Mucosa of rectum (tissue), 2 donors: Measurements from ENCODE around the gene ACTR5.
"Not testable (repeated sequence)": the region's sequence is repeated elsewhere in the genome, so short reads cannot be mapped to it uniquely, and the experiment has no call there.

Experiments used
- H3K27ac ChIP-seq, 2 donors: one replicate each; pipeline ENCODE4 v1.7.0; 2013; ENCODE audit warnings: inconsistent platforms in 2 of 2, low read depth in 2 of 2, low read length in 2 of 2
- H3K27me3 ChIP-seq, 2 donors: one replicate each; pipeline ENCODE4 v1.7.0; 2013; ENCODE audit warnings: low read length in 2 of 2; ENCODE audit not compliant: control insufficient read depth in 2 of 2, insufficient read depth in 2 of 2
- H3K36me3 ChIP-seq, 2 donors: one replicate each; pipeline ENCODE4 v1.7.0; 2013; ENCODE audit warnings: low read length in 2 of 2; ENCODE audit not compliant: control insufficient read depth in 2 of 2, insufficient read depth in 2 of 2
- H3K4me1 ChIP-seq, 2 donors: one replicate each; pipeline ENCODE4 v1.7.0; 2013; ENCODE audit warnings: low read length in 2 of 2, mild to moderate bottlenecking in 1 of 2; ENCODE audit not compliant: control insufficient read depth in 2 of 2, insufficient read depth in 2 of 2
- H3K4me3 ChIP-seq, 2 donors: one replicate each; pipeline ENCODE4 v1.7.0; 2013; ENCODE audit warnings: low read length in 2 of 2
- H3K9ac ChIP-seq, 2 donors: one replicate each; pipeline ENCODE4 v1.7.0; 2013; ENCODE audit warnings: low read length in 2 of 2, low read depth in 1 of 2, mild to moderate bottlenecking in 1 of 2
- H3K9me3 ChIP-seq, 2 donors: one replicate each; pipeline ENCODE4 v1.7.0; 2013; ENCODE audit warnings: low read length in 2 of 2; ENCODE audit not compliant: control insufficient read depth in 2 of 2
- donor health status: healthy.
- donor health status: Normal muscosa, but diverticular disease.

ACTR5 gene

DNA sequence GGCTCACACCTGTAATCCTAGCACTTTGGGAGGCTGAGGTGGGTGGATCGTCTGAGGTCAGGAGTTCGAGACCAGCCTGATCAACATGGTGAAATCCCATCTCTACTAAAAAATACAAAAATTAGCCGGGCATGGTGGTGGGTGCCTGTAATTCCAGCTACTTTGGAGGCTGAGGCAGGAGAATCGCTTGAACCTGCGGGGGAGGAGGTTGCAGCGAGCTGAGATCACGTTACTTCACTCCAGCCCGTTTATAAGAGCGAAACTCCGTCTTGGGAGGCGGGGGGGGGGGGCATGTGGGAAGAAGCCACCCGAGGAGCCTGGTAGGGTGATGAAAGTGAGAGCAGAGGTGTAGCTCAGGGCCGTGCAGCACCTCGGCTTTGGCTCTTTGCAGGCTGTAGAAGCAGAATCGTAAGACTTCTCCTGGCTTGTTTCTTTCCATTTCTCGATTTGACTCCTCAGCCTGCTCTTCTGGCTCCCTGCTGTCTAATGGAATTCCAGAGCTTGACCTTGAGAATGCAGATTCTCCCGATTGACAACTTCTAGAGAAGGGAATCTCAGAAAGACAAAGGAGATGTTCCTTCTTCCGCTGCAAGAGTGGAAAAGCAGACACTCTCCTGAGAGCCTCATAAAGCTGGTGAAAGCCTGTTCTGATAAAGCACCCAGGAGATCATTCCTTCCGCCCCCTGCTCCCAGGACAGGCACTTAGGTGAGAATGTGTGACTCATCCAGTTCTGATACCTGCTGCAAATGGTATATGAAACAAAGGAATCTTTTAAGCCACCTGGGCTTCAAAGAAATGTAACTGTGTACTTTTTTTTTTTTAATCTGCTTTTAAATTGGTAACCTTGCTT lies 31.2 kb downstream of the ACTR5 start:
- H3K4me1 ChIP-seq, result no peaks in the 10 kb centered on the region
- H3K36me3 ChIP-seq, result peaks cover under 1 to 4% of the 10 kb centered on the region in 2 donors
- H3K27ac ChIP-seq, result no peak overlapping the region
- peaks cover 0 to 2% of the 10 kb centered on the region in 2 donors for H3K9me3 ChIP-seq
- no peak overlapping the region for H3K9ac ChIP-seq
- no peaks in the 10 kb centered on the region for H3K27me3 ChIP-seq
- H3K4me3 ChIP-seq, result no peak overlapping the region

DNA sequence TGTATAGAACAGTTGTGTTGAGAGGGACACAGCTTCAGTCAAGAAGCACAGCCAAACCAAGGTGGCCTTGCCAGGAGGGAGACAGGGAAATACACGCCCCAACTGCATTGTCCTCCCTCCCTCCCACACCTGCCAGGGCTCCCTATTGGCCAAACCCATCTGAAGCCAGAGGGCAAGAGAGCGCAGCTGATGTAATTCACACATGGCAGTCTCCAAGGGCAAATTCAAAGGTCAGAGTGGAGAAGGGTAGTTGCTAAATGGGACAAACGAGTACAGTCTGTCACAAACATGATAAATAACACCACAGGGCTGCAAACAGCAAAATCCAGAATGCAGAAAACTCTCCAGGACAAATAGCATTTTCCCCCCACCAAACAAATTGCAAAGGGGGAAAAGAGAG lies 34.0 kb downstream of the ACTR5 start:
- no peak overlapping the region for H3K4me3 ChIP-seq
- peaks cover 0 to 2% of the 10 kb centered on the region in 2 donors for H3K9me3 ChIP-seq
- H3K27me3 ChIP-seq, result no peaks in the 10 kb centered on the region
- no peak overlapping the region for H3K9ac ChIP-seq
- H3K27ac ChIP-seq, result no peak overlapping the region
- H3K4me1 ChIP-seq, result no peaks in the 10 kb centered on the region
- H3K36me3 ChIP-seq, result no peaks in the 10 kb centered on the region

DNA sequence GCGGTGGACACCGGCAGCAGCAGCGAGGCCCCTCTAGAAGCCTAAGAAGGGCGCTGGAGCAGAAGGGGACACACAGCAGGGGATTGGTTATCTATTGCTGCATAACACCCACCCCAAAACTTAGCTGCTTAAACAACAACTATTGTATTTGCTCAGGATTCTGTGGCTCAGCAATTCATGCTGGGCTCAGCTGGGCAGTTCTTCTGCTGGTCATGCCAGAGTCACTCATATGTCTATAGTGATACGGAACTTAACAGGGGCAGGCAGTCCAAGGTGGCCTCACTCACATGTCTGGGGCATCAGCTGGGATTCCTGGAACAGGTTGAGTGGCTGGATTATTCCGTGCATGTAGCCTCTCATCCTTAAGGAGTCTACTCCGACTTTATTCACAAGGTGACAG lies 39.6 kb downstream of the ACTR5 start:
- H3K9ac ChIP-seq, result no peak overlapping the region
- H3K9me3 ChIP-seq, result no peaks in the 10 kb centered on the region
- H3K4me3 ChIP-seq, result no peak overlapping the region
- no peak overlapping the region for H3K27ac ChIP-seq
- H3K4me1 ChIP-seq, result no peaks in the 10 kb centered on the region
- H3K36me3 ChIP-seq, result no peaks in the 10 kb centered on the region
- H3K27me3 ChIP-seq, result no peaks in the 10 kb centered on the region

DNA sequence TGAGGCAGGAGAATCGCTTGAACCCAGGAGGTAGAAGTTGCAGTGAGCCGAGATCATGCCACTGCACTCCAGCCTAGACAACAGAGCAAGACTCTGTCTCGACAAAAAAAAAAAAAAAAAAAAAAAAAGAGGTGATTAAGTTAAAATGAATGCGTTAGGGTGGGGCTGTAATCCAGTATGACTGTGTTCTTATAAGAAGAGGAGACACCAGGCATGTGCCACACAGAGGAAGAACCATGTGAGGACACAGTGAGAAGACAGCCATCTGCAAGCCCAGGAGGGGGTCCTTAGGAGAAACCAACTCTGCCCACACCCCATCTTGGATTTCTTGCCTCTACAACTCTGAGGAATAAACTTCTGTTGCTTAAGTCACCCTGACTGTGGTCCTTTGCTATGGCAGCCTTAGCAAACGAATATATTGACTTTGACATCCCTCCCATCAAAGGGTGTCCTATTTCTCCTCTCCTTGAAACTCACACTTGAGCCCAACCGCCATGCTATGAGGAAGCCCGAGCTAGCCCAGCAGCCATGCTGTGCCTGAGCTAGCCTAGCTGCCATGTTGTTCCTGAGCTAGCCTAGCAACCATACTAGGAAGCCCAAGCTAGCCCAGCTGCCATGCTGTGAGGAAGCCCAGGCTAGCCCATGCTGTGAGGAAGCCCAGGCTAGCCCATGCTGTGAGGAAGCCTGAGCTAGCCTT lies 41.4 kb downstream of the ACTR5 start:
- Histone ChIP-seq H3K27ac (no peak overlapping the region), H3K4me1 (no peaks in the 10 kb centered on the region), H3K9me3 (no peaks in the 10 kb centered on the region), H3K36me3 (no peaks in the 10 kb centered on the region), H3K4me3 (no peak overlapping the region), H3K9ac (no peak overlapping the region), H3K27me3 (no peaks in the 10 kb centered on the region)

DNA sequence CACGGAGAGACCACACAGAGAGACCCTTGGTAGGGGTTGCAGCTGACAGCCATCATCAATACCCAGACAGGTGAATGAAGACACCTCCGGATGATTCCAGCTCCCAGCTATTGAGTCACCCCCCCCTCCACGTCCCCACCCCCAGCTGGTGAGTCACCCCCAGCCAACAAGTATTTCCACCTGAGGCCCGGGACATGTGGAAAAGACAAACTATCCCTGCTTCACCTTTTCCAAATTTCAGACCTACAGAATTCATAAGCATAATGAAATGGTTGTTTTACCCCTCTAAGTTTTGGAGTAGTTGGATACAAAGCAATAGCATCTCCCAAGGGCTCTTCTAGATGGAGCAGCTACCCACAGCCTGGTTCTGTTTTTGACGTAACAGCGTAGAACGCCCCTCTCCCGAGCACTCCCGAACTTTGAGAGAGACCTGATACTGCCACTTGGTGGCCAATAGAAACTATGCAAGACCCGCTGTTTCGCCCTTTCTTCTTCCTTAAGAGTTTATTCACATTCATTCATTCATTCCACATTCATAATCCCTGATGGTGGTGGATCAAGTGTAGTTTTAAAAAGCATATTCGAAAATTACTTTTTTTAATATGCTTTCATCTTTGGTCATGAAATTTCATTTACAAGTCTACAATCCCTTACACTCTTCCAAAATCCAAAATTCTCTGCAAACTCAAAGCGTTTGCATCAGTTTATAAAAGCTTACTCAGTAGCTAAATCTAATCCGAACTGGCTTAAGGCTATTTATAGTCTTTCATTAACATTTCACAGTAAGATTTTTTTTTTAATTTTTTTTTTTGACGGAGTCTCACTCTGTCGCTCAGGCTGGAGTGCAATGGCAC lies 42.2 kb downstream of the ACTR5 start:
- H3K9me3 ChIP-seq, result no peaks in the 10 kb centered on the region
- no peaks in the 10 kb centered on the region for H3K27me3 ChIP-seq
- H3K27ac ChIP-seq, result no peak overlapping the region
- no peaks in the 10 kb centered on the region for H3K4me1 ChIP-seq
- no peaks in the 10 kb centered on the region for H3K36me3 ChIP-seq
- no peak overlapping the region for H3K4me3 ChIP-seq
- H3K9ac ChIP-seq, result no peak overlapping the region

DNA sequence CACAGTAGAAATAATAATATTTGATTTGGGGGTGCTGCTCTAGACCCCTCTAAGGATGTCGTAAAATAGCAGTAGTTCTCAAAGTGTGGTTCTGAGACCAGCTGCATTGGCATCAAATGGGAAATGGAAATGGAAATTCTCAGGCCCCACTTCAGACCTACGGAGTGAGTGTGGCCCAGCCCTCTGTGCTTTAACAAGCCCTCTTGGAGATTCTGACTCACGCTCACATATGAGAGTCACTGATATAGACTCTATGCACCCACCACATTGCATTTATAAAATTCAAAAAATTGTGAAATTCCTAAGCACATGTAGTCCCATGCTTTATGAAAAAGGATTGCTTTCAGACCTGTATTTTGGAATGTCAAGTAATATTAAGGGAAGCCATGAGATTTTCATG lies 43.0 kb downstream of the ACTR5 start:
- Histone ChIP-seq H3K4me1 (no peaks in the 10 kb centered on the region), H3K36me3 (no peaks in the 10 kb centered on the region), H3K4me3 (no peak overlapping the region), H3K9ac (no peak overlapping the region), H3K27me3 (no peaks in the 10 kb centered on the region), H3K27ac (no peak overlapping the region), H3K9me3 (no peaks in the 10 kb centered on the region)

DNA sequence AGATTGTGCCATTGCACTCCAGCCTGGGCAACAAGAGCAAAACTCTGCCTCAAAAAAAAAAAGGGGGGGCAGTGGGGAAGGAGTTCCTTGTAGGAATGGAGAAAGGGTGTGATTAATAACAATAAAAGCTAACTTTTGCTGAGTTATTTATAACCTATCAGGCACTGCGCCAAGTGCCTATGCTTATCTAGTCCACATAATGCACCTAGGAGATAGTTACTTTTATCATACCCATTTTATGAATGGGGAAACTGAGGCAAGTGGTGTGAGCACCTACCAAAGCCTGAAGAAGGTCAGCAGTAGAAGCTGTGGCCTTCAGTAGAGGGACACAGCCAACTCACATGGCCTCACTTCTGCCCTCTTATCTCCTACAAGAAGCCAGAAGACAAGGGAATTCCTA lies 43.7 kb downstream of the ACTR5 start:
- no peak overlapping the region for H3K9ac ChIP-seq
- H3K4me1 ChIP-seq, result no peaks in the 10 kb centered on the region
- H3K27me3 ChIP-seq, result no peaks in the 10 kb centered on the region
- no peaks in the 10 kb centered on the region for H3K36me3 ChIP-seq
- no peaks in the 10 kb centered on the region for H3K9me3 ChIP-seq
- H3K27ac ChIP-seq, result no peak overlapping the region
- no peak overlapping the region for H3K4me3 ChIP-seq

DNA sequence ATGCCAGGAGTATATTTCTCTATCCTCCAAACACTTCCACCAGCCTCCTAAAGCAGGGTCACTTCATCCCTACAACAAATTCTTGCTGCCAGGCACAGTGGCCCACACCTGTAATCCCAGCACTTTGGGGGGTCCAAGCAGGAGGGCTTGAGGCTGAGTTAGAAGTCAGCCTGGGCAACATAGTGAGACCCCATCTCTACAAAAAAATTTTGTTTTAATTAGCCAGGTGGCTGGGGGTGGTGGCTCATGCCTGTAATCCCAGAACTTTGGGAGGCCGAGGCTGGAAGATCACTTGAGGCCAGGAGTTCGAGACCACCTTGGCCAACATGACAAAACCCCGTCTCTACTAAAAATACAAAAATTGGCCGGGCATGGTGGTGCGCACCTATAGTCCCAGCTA lies 45.8 kb downstream of the ACTR5 start:
- not testable (repeated sequence) for H3K27me3 ChIP-seq, H3K27ac ChIP-seq, H3K9me3 ChIP-seq, H3K36me3 ChIP-seq, H3K9ac ChIP-seq, H3K4me1 ChIP-seq, H3K4me3 ChIP-seq

DNA sequence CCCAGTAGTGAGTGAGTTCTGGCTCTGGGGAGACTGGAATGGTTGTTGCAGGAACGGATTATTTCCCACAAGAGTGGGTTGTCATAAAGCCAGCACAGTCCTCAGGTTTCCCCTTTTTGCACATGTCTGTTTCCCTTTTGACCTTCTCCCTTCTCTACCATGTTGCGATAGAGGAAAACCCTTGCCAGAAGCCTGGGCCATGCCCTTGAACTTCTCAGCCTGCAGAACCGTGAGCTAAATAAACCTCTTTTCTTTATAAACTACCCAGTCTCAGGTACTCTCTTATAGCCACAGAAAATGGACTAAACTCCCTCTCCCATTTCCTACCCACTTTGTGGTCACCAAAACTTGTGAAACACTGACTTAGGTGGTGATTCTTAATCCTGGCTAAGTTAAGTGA lies 50.0 kb downstream of the ACTR5 start:
- Histone ChIP-seq H3K9me3 (no peaks in the 10 kb centered on the region), H3K9ac (no peak overlapping the region), H3K27me3 (no peaks in the 10 kb centered on the region), H3K36me3 (no peaks in the 10 kb centered on the region), H3K4me1 (no peaks in the 10 kb centered on the region), H3K27ac (no peak overlapping the region), H3K4me3 (no peak overlapping the region)

DNA sequence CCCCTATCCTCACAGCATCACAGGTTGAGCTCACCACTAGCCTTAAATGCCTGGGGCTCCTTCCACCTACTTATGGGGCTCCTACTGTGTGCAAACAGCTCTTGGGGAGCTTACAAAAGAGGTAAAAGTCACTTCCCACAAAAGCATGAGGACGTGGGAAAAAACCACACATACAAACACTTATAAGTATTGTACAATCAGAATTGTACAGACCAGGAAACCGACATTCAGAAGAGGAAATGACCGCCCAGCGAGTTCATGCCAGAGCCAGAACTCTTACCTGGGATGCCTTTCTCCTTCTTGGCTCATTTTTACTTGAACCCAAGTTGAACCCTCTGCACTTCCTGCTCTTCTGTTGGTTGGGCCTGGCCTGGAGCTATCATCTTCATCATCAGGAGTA lies 50.9 kb downstream of the ACTR5 start:
- Histone ChIP-seq H3K4me1 (no peaks in the 10 kb centered on the region), H3K36me3 (no peaks in the 10 kb centered on the region), H3K4me3 (no peak overlapping the region), H3K9ac (no peak overlapping the region), H3K27ac (no peak overlapping the region), H3K27me3 (no peaks in the 10 kb centered on the region), H3K9me3 (no peaks in the 10 kb centered on the region)
